Germinal center (tissue), 1 donor: Measurements from ENCODE around the gene ITPRIPL2.

Experiments used
- DNase-seq: peaks from one replicate; pipeline ENCODE4 v3.0.0; 2012; ENCODE audit warnings: mixed read lengths, low spot score

Gene ITPRIPL2

DNA sequence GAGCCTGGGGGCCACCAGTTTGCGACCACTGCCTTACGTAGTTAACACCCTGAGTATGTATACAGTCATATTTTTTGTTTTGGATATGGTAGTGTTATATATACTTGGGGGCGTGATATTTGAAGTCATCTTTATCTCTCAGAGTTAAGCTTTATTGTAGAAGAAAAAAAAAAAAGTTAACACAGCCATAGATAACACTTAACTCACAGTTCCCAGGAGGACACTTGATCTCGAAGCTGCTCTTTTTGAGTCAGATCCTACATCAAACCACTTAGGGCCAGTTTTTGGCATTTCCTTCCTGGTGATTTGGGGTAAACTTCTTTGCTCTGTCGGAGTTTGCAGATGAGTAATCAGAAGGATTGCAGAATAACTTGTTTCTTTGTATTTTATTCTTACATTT lies 5.8 kb downstream of the ITPRIPL2 start:
- no peak for DNase-seq

DNA sequence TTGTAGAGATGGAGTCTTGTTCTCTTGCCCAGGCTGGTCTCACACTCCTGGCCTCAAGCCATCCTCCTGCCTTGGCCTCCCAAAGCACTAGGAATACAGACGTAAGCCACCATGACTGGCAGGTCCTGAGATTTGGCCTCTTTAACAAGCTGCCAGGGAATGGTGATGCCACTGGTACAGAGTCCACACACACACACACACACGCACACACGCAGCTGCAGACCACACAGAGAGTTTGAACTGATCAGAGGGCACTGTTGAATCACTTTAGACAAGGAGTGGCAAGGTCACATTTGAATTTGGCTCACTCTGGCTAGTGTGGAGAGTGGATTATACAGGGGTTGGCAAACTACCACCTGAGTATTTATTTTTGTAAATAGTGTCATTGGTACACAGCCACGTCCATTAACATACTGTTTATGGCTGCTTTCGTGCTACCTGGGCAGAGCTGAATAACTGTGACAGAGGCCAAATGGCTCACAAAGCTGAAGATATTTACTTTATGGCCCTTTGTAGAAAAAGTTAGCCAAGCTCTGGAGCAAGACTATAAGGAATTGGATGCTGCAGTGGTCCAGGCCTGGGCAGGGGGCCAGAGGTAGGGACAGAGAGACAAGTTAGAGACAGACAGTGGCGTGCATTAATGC lies 9.9 kb downstream of the ITPRIPL2 start:
- DNase-seq, result no peak

GRCh38 chr16:19126300-19126699 lies 12.5 kb downstream of the ITPRIPL2 start:
- DNase-seq, result no peak

- DNase-seq, result no peak
Measured at GRCh38 chr16:19127205-19127604, 13.4 kb downstream of the ITPRIPL2 start.

GRCh38 chr16:19127674-19128131 lies 13.9 kb downstream of the ITPRIPL2 start:
- DNase-seq, result no peak

- no peak for DNase-seq
Measured at GRCh38 chr16:19128454-19129200, 14.9 kb downstream of the ITPRIPL2 start.

DNA sequence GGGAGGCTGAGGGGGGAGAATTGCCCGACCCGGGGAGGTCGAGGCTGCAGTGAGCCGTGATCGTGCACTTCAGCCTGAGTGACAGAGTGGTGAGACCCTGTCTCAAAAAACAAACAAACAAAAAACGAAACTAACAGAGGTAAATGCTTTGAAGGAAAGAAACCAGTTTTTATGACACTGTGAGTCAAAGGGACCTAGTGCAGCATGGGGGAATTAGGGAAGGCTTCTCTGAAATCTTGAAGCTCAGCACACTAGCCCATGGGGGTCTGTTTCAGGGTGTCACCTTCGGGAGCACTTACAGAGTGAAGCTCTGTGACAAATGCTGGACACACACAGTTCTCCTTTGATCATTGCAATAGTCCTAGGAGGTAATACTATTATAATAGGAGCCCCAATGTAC lies 16.6 kb downstream of the ITPRIPL2 start:
- no peak for DNase-seq

DNA sequence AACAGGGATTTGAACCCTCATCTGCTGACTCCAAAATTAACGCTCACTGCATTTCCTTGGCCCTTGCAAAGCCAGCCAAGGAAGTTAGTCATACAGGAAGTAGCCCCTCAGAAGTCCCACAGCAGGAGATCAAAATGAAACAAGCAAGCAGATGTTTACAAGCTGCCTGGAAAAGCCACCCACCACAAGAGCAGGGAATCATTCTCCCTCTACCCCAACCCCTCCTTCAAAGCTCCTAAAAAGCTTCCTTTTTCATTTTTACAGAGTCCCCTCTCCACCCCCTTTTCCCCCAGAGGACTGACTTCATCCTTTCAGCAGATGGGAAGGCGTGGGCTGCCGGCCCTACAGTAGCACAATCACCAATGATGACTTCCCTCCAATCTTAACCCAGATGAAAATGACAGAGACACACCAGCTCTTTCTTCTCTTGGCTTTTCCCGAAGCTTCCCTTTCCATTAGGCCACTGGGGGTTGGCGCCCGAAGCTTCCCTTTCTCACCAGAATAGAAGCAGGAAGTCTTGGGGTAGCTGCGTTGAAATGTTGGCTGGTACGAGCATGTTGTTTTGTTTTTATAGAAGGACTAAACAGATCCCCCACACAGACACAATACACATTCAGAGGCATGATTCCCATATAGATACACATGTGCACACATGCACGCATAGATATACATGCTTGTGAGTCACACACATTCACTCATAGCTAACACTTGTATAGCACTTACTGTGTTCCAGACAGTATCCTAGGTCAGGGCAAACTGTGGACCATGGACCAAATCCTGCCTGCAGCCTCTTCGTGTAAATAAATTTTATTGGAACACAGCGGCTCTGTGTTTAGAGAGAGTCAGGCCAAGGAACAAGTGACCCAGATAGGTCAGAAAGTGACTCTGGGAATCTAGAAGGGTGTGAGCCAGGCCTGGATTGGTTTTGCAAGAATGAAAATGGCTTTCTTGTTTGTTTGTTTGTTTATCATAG lies 17.4 kb downstream of the ITPRIPL2 start:
- DNase-seq, result no peak

DNA sequence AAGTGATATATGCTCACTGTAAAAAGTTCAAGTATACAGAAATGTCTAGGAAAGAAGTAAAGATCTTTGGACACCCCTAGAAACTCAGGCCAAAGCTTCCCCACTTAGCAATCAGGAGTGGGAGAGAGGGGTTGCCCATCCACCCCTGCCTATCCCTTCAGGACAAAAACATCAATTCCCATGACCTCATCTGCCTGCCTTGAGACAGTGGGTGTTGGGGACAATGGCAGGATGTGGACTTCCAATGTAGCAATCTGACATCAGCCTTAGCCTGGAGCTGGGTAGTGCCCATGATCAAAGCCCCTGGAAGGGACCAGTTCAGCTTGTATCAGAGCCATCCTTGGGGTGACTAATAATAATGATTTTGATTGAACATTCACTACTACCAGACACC lies 18.1 kb downstream of the ITPRIPL2 start:
- DNase-seq, result no peak

- DNase-seq, result peak; percentile 52
Measured at GRCh38 chr16:19132255-19132654, 18.5 kb downstream of the ITPRIPL2 start.

- no peak for DNase-seq
Measured at GRCh38 chr16:19132898-19133297, 19.1 kb downstream of the ITPRIPL2 start.

- DNase-seq, result no peak
Measured at GRCh38 chr16:19133600-19133999, 19.8 kb downstream of the ITPRIPL2 start.

GRCh38 chr16:19135201-19135842 lies 21.6 kb downstream of the ITPRIPL2 start:
- DNase-seq, result no peak

GRCh38 chr16:19135896-19136438 lies 22.2 kb downstream of the ITPRIPL2 start:
- DNase-seq, result no peak

DNA sequence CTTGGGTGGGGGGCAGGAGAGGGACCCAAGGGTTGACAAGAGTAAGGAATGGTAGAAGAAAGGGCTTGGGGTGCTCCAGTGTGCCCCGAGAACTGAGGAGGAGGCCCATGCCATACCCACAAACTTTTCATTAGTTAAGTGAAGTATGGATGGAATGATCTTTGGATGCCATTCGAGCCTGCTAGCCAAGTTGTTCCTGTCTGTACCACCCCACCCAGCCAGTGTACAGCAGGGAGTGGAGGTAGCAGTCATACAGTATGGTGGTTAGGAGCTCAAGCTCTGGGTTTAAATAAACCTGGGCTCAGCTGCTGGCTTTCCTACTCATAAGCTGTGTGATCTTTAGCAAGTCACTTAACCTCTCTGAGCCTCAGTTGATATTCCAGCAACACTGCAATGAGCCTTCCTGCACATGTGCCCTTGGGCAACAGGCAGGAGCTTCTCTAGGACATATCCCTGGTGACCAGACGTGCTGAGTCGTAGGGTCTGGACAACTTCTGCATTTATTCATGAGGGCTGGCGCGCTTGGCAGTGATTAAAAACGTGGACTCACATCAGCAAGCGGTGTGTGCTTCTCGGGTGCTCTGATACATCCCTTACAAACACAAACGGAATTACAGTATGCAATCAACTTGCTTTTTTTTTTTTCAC lies 22.9 kb downstream of the ITPRIPL2 start:
- no peak for DNase-seq

GRCh38 chr16:19137201-19138128 lies 23.7 kb downstream of the ITPRIPL2 start:
- no peak for DNase-seq

DNA sequence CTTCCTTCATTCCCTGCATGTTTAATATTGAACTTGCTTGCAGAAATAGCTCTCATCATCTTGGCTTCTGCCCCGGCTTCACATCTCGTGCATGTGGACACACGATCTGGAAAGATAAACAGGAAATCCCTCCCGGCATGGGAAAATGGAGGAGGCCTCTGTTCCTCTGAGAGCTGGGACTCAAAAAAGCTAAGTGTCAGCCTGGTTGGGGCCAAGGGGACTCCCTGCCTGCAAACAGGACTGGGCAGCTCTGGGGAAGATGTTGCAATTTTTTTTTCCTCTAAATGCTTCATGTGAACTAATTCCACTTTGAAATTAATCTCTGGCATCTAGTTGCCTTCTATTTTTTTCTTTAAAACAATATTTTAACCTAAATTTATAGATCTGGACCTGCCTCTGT lies 24.8 kb downstream of the ITPRIPL2 start:
- no peak for DNase-seq

- DNase-seq, result no peak
Measured at GRCh38 chr16:19139436-19140091, 25.8 kb downstream of the ITPRIPL2 start.

- DNase-seq, result no peak
Measured at GRCh38 chr16:19140396-19140795, 26.6 kb downstream of the ITPRIPL2 start.
